ENCODE measurements around the gene TRIM7.
"Not testable (repeated sequence)": the region's sequence is repeated elsewhere in the genome, so short reads cannot be mapped to it uniquely, and the experiment has no call there.

Gene TRIM7

GRCh38 chr5:181149355-181149754 lies 55.6 kb downstream of the TRIM7 start:
- no peak for DNase-seq

DNA sequence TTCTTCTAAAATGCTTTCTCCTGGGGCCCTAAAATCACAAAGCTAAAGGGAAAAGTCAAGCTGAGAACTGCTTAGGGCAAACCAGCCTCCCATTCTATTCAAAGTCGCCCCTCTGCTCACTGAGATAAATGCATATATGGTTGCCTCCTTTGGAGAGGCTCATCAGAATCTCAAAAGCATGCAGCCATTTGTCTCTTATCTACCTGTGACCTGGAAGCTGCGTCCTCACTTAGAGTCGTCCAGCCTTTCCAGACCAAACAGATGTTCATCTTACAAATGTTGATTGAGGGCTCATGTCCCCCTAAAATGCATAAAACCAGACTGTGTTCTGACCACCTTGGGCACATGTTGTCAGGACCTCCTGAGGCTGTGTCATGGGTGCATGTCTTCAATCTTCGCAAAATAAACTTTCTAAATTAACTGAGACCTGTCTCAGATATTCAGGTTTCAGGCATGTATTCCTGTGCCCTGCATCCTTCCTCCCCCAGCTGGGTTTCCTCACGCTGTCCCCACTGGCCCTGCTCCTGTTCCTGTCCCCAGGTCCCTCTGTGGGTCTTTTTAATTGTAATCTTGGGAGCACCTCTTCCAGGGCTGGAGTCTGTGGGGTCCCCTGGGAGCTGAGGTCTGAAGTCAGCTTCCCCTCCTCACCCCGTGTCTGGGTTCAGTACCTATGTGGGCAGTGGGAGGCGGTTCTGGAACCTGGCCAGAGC lies 57.9 kb downstream of the TRIM7 start, which contains the start of gene OR2V2:
OR2V2 (plus strand) TSS at position 660 of the 710 bp plus-strand sequence. CDS start 7,357 bp downstream, outside the sequence.
- DNase-seq = not testable (repeated sequence)

DNA sequence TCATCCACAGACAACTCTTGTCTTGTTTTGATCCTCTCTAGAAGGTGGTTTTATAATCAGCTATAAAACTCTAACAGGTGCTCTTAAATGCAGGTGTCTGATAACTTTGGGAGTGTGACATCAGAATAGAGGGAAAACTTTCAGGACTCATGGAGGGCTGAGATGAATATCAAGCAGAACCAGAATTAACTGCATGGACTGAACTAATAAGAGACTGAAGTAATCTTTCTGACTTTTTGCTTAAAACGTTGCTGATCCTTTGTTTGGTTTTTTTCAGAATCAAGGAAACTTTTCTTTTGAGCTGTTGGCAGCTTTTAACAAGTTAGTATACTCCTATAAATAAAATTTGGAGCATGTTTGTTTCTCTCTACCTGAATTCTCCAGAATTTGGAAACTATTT lies 59.9 kb downstream of the TRIM7 start:
- no peak for DNase-seq

Measured in CD4-positive, alpha-beta T cell treated with Interleukin-4 for 1 hour (primary cell).